Suppressor macrophage treated with lipopolysaccharide for 4 hours (primary cell): ENCODE measurements around the gene COL25A1.
"Not testable (repeated sequence)": the region's sequence is repeated elsewhere in the genome, so short reads cannot be mapped to it uniquely, and the experiment has no call there.

Experiments
- DNase-seq: peaks from one replicate; pipeline ENCODE4 v3.0.0-alpha.2; 2020

COL25A1 gene

GRCh38 chr4:109004418-109004817 is 298.0 kb downstream of the COL25A1 start:
- no peak for DNase-seq

GRCh38 chr4:109003964-109004363 is 298.5 kb downstream of the COL25A1 start:
- no peak for DNase-seq

DNA sequence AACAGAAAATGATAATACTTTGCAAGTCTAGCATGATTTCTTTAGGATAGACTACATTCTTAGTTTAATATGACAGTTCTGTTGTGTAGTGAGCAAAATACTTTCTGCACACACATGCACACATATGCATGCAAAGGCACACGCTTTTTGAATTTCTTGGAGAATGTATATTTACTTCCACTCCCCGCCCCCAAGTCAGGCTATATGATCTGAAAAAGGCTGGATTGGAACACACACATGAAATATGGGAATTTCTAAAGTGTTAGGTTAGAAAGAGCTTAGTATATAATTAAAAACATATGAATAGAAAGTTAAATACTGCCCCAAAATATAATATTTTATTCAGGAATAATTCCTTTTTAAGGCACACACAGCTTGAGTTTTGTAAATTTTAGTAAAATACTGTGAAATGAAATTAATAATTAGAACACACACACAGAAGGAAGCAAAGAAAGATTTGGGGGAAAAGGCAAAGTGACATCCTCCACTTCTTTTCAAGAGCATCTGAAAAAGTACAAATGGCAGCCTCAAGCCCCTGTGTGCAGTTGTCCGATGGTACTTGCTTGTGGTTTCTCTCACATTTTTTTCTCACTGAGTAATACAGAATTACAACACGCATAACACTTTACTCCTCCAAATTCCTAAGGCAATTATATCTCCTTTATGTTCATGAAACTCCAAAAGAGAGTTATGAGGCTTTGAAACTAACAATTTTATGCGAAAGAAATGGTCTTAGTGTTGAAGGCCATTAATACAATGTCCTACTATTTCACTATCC is 310.7 kb downstream of the COL25A1 start:
- no peak for DNase-seq

GRCh38 chr4:108988464-108989195 is 313.8 kb downstream of the COL25A1 start:
- no peak for DNase-seq

GRCh38 chr4:108984495-108984894 is 318.0 kb downstream of the COL25A1 start:
- not testable (repeated sequence) for DNase-seq

GRCh38 chr4:108982402-108983185 is 319.9 kb downstream of the COL25A1 start:
- no peak for DNase-seq

GRCh38 chr4:108980455-108981239 is 321.8 kb downstream of the COL25A1 start:
- DNase-seq, result no peak

DNA sequence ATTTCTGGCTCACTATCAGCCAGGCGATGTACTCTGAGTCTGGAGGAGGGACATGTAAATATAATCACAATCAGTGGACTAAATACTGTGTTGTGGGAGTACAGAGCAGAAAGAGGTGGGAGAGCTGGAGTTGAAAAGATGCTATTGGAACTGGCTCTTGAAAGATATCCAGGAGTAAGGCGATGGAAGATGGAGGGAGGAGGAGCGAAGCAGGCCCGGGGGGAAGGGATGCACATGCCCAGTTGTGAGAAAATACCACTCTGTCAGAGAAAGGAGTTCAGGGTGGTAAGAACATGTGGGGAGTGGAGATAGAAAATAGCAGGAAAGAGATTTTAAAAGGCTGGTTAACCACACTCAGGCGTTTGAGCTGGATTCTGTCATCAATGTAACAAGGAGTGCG is 322.7 kb downstream of the COL25A1 start:
- no peak for DNase-seq

DNA sequence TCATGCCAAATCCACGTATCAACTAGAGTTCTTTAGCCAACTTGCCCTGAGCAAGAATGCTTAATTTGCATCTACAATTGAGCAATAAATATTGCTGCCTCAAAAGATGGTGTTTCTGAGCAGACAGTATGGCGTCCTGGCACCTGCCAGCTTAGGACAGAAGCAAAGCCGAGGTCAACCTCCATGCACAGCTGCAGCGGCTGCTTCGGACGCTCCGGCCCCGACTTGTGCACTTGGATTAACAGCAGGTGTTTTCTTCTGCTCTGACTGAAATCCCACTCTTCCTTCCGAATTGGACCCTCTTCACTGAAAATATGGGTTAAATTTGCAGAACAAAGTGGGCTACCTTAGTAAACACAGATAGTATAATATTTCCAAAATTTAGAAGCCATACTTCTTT is 324.4 kb downstream of the COL25A1 start:
- DNase-seq, result no peak

- no peak for DNase-seq
Observed at GRCh38 chr4:108972613-108973283, 329.7 kb downstream of the COL25A1 start.

GRCh38 chr4:108971473-108971872 is 331.0 kb downstream of the COL25A1 start:
- DNase-seq, result no peak

DNA sequence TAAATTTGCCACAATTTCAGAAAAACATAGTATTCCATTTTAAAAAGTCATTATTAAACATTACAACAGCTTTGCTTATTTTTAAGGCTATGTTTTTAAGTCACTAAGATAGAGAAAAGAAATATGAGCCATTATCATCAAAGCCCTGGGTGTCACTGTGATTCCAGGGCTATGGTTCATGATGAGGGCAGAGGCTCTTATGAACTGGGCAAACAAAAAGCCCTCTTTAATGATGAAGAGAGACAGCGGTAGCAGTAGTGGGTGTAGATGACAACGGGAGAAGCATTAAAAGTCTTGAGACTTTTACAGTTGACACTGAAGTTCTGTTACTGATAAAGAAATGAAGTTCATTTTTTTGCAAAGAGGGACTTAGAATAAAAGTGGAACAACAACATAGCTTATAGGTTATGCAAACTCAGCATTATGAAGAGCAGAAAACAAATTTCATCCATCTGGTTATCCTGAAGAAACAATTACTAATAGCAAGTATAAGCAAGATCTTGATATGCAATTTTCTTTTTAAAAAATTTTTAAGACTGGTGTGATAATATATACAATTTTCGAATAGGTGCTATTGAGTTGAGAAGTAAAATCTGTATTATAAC is 336.9 kb downstream of the COL25A1 start:
- DNase-seq, result no peak

DNA sequence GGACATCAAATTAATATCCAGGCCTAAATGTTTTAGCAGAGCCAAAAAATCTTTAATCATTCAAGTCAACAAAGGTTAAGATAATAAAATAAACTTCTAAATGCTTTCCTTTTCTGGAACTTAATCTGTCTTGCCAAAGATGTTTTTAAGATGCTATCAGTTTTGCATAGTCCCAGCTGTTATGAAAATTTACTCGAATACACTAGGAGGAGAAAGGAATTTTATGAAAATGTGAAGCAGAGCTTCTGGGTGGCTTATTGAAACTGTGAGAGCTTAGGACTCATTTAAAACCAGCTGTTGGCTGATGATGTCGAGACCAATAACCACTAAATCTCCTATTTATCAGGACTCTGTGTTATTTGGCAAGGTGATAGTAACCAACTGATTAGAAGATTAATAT is 337.4 kb downstream of the COL25A1 start:
- DNase-seq, result no peak

DNA sequence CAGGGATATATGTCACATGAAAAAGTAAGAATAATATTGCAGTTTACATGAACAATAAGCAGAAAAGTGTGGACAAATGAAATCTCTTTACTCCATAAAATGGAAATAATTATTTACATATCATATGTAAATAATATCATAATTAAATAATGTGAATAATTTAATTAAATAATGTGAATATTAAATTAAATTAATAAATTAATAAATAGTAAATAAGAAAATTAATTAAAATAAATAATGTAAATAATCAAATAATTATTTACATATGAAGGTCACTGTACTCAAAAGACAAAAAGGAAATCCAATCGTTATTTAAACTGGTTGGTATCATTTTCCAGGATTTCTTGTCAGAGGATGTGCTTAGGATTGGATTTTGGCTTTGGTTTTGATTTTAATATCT is 338.5 kb downstream of the COL25A1 start:
- no peak for DNase-seq

DNA sequence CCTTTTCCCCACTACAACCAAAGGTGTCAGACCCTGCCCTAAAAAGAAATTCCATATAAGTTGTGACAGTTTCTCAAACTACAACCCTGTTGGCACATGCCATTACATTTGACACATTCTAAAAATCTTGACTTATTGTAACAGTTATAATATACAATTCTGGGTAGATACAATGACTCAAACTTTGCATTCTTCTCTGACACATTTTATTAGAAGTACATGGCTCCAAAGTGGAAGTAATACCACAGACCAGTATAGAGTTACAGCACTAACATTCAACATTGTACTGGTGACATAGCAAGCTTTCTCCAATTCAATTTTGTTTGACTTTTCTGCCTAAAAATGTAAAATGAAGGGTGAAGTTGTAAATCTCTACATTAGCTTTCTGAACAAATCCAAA is 343.0 kb downstream of the COL25A1 start:
- no peak for DNase-seq

DNA sequence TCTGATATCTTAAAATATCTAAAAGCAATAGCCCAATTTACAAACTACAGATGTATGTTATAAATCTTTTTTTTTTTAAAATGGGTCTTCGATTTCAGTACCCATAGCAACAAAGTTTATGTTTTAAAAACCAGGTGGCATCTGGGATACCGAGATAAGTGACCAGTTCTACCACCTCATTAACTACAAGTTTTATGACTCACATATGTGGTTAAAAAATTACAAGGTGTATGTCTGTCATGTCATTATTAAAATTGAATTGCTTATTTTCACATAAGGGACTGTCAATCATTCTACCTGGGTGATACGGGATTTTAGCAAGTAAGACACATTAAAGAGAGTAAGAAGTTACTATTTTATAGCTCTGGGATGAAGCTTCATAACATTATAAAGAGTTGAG is 347.6 kb downstream of the COL25A1 start:
- no peak for DNase-seq

GRCh38 chr4:108953941-108954340 is 348.5 kb downstream of the COL25A1 start:
- DNase-seq, result no peak

- no peak for DNase-seq
Observed at GRCh38 chr4:108950158-108950915, 352.1 kb downstream of the COL25A1 start.

- no peak for DNase-seq
Observed at GRCh38 chr4:108947526-108947925, 354.9 kb downstream of the COL25A1 start.

GRCh38 chr4:108946237-108946636 is 356.2 kb downstream of the COL25A1 start:
- DNase-seq, result no peak
